Peyer's patch (tissue), 4 donors: ENCODE data around the gene C1orf116. TPM values are rescaled to one million over a fixed set of nuclear protein-coding genes. Genes with fewer than 3 reads are reported as not detected.

Source experiments
- DNase-seq, 3 donors: peaks; one replicate each; pipeline ENCODE4 v3.0.0-alpha.2; 2017 to 2019
- H3K27ac ChIP-seq, 4 donors: fragments of 200-600 bp; sonication (generic); one replicate each; pipeline ENCODE4 v1.5.1; 2016 to 2019
- H3K27me3 ChIP-seq, 2 donors: fragments of 200-600 bp; sonication (generic); one replicate each; pipeline ENCODE4 v1.5.1; 2019
- H3K36me3 ChIP-seq, 3 donors: fragments of 200-600 bp; sonication (generic); one replicate each; pipeline ENCODE4 v1.5.1; 2016 to 2019
- H3K4me1 ChIP-seq, 4 donors: fragments of 200-600 bp; sonication (generic); one replicate each; pipeline ENCODE4 v1.5.1; 2016 to 2019
- H3K4me3 ChIP-seq, 4 donors: fragments of 200-600 bp; sonication (generic); 1 replicate in 3 of 4; 2 replicates in 1 of 4; pipeline ENCODE4 v1.5.1; 2016 to 2019; ENCODE audit warnings: mild to moderate bottlenecking in 1 of 4
- H3K9me3 ChIP-seq, 4 donors: fragments of 200-600 bp; sonication (generic); one replicate each; pipeline ENCODE4 v1.5.1; 2016 to 2019; ENCODE audit warnings: mild to moderate bottlenecking in 1 of 4
- POLR2A ChIP-seq, 2 donors: fragments of 450-650 bp; IDR thresholded peaks; one replicate each; pipeline ENCODE4 v1.5.1; 2017; ENCODE audit warnings: antibody characterized with exemption in 2 of 2, mild to moderate bottlenecking in 2 of 2, moderate library complexity in 2 of 2
- total RNA-seq, 4 donors: library from RNA; depleted of rRNA; stranded (reverse); fragments of >200 nt; gene quantifications; one replicate each; pipeline ENCODE4 v1.1.0, GENCODE V29; 2016
- TF ChIP-seq, protein P1 (sequence below), 6 experiments: fragments of 450-650 bp in 4 of 6; fragments of 200-600 bp in 2 of 6; sonication (generic) in 1 of 6; IDR thresholded peaks; one replicate each; pipeline ENCODE4 v1.5.1; 2017 to 2019; ENCODE audit warnings: antibody characterized with exemption in 6 of 6, mild to moderate bottlenecking in 3 of 6, moderate library complexity in 1 of 6

Gene C1orf116
- total RNA-seq, 4 donors from 2014 or later = 4.1 to 72.3 (median 56.7) TPM

DNA sequence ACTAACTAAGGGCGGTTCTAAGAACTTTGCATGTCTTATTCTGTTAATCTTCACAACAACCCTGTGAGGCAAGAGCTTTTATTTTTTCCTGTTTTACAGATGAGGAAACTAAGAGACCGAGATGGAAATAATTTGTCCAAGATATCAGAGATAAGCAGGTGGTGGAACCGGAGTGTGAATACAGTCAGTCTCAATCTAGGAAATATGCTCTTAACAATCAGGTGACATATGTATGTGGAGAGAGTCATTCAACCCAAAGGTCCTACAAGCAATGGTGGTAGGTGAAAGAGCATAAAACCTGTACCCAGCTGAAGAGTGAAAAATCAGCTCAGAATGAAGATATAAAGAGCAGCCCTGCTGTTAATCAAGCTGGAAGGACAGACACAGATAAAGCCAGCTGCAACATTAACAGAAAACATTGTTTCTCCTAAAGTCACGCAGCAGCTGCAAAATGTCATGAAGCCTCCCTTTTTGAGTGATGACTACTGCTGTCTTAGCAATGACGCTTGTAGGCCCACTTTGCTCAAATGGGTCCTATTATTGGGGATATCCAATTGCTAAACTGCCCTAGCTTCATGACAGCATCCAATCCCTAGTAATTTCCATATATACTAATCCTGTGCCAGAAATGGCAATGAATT, 31.8 kb downstream of the C1orf116 start:
- Histone ChIP-seq H3K9me3 (no peaks in the 10 kb centered on the region), H3K27ac (no peak overlapping the region), H3K27me3 (no peaks in the 10 kb centered on the region), H3K36me3 (no peaks in the 10 kb centered on the region), H3K4me3 (no peak overlapping the region), H3K4me1 (peaks cover 0 to 11% (median 0%) of the 10 kb centered on the region in 4 donors)
- no peak for DNase-seq
- TF ChIP-seq, protein P1, sequence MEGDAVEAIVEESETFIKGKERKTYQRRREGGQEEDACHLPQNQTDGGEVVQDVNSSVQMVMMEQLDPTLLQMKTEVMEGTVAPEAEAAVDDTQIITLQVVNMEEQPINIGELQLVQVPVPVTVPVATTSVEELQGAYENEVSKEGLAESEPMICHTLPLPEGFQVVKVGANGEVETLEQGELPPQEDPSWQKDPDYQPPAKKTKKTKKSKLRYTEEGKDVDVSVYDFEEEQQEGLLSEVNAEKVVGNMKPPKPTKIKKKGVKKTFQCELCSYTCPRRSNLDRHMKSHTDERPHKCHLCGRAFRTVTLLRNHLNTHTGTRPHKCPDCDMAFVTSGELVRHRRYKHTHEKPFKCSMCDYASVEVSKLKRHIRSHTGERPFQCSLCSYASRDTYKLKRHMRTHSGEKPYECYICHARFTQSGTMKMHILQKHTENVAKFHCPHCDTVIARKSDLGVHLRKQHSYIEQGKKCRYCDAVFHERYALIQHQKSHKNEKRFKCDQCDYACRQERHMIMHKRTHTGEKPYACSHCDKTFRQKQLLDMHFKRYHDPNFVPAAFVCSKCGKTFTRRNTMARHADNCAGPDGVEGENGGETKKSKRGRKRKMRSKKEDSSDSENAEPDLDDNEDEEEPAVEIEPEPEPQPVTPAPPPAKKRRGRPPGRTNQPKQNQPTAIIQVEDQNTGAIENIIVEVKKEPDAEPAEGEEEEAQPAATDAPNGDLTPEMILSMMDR (IDR thresholded peaks at IDR 0.05) = no peak
- TF ChIP-seq POLR2A (IDR thresholded peaks at IDR 0.05) = no peak

DNA sequence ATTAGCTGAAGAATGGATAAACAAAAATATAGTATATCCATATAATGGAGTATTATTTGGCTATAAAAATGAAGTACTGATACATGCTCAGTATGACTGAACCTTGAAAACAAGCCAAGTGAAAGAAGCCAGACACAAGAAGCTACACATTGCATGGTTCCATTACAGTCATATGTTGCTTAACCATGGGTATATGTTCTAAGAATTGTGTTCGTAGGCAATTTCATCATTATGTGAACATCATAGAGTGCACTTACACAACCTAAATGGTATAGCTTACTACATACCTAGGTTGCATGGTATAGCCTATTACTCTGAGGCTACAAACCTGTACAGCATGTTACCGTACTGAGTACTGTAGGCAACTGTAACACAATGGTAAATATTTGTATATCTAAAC, 33.7 kb downstream of the C1orf116 start:
- Histone ChIP-seq H3K9me3 (no peaks in the 10 kb centered on the region), H3K36me3 (no peaks in the 10 kb centered on the region), H3K4me3 (no peak overlapping the region), H3K4me1 (peaks cover 0 to 5% (median 0%) of the 10 kb centered on the region in 4 donors), H3K27ac (no peak overlapping the region), H3K27me3 (no peaks in the 10 kb centered on the region)
- DNase-seq = no peak
- TF ChIP-seq POLR2A (IDR thresholded peaks at IDR 0.05) = no peak
- TF ChIP-seq, protein P1 (IDR thresholded peaks at IDR 0.05) = no peak

DNA sequence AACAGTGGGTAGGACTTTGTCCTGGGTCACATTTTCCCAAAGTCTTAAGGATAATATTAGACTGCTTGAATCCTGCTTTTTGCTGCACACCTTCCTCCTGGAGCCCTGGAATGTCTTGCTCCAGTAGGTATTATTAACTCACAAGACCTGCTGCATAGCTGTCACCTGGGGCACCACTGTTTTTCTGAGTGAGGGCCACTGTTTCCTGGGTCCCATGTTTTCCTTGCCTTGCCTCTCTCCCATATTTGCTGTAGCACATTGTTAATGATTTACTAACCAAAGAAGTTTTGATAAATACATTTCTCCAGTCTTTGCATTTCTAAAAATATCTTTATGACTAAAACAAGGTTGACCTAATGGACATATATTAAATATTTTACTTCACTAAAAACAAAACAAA, 39.8 kb downstream of the C1orf116 start:
- Histone ChIP-seq H3K4me3 (no peak overlapping the region), H3K36me3 (no peaks in the 10 kb centered on the region), H3K27ac (no peak overlapping the region), H3K9me3 (no peaks in the 10 kb centered on the region), H3K4me1 (no peaks in the 10 kb centered on the region), H3K27me3 (no peaks in the 10 kb centered on the region)
- DNase-seq = no peak
- no peak for TF ChIP-seq POLR2A (IDR thresholded peaks at IDR 0.05)
- TF ChIP-seq, protein P1 (IDR thresholded peaks at IDR 0.05) = no peak

DNA sequence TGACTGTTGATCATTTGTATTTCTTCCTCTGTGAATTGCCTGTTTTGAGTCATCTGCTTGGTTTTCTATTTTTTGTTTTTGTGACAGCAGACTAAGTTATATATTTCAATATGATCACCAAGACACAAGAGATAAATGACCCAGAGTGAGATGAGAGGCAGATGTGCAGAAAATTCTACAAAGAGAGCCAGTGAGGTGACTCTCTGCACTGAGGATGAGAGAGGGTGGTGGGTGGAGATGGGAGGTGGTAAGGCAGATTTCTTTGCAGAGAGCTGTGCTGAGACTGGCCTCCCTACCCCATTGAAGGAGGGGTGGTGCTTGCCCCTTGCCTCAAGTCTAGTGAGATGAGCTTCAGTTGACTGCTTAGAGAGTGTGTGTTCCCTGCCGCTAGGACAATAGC, 44.7 kb downstream of the C1orf116 start:
- DNase-seq = no peak
- H3K9me3 ChIP-seq = no peaks in the 10 kb centered on the region
- no peaks in the 10 kb centered on the region for H3K27me3 ChIP-seq
- no peak overlapping the region for H3K27ac ChIP-seq
- no peak overlapping the region for H3K4me3 ChIP-seq
- no peaks in the 10 kb centered on the region for H3K36me3 ChIP-seq
- no peak for TF ChIP-seq POLR2A (IDR thresholded peaks at IDR 0.05)
- TF ChIP-seq, protein P1 (IDR thresholded peaks at IDR 0.05) = no peak
- no peaks in the 10 kb centered on the region for H3K4me1 ChIP-seq

DNA sequence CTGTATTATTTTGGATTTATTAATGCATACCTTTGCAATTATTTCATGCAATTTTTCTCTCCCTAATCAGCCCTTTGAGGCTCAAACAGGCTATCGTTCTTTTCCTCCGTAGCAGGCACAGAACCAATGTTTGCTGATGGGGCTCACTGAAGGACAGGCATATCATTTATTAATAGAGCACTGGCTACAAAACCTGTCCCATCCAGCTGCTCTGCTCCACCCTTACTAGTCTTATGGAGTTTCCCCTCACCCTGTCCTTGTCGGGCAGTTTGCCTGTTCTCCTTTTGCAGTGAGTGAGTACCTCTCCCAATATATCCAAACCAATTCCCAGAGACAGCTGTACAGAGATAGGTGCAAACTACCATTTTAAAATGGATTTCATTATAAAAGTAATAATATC, 45.7 kb downstream of the C1orf116 start:
- no peaks in the 10 kb centered on the region for H3K27me3 ChIP-seq
- H3K27ac ChIP-seq = no peak overlapping the region
- no peak overlapping the region for H3K4me3 ChIP-seq
- no peak for DNase-seq
- no peaks in the 10 kb centered on the region for H3K4me1 ChIP-seq
- TF ChIP-seq POLR2A (IDR thresholded peaks at IDR 0.05) = no peak
- TF ChIP-seq, protein P1 (IDR thresholded peaks at IDR 0.05) = no peak
- H3K36me3 ChIP-seq = no peaks in the 10 kb centered on the region
- H3K9me3 ChIP-seq = no peaks in the 10 kb centered on the region

DNA sequence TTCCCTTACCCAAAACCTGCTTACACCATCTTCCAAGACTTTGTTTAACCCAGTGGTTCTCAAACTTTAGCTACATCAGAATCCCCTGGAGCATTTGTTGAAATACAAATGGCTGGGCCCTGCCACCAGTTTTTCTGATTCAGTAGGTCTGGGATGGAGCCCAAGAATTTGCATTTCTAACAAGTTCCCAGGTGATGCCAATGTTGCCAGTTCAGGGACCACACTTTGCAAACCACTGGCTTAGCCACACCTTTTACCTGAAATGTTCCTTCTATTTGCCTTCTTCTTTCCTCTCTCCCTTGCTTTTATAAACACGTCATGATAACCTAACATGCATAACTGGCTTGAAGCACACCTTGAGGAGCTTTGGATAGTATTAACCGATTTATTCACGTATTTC, 46.2 kb downstream of the C1orf116 start:
- Histone ChIP-seq H3K4me3 (no peak overlapping the region), H3K4me1 (no peaks in the 10 kb centered on the region), H3K27ac (no peak overlapping the region), H3K36me3 (no peaks in the 10 kb centered on the region), H3K27me3 (no peaks in the 10 kb centered on the region), H3K9me3 (no peaks in the 10 kb centered on the region)
- DNase-seq = no peak
- TF ChIP-seq, protein P1 (IDR thresholded peaks at IDR 0.05) = no peak
- TF ChIP-seq POLR2A (IDR thresholded peaks at IDR 0.05) = no peak
